ENCODE measurements around the gene BRD4. TPM values are rescaled to one million over a fixed set of nuclear protein-coding genes. Genes with fewer than 3 reads are reported as not detected.

Gene BRD4
- total and polyA plus RNA-seq, 2 donors from 2014 or later = 14.3 to 107 TPM

GRCh38 chr19:15216363-15216762 is 116.0 kb downstream of the BRD4 start:
- Histone ChIP-seq H3K9ac (ENCODE audit: low read length in 3 of 3) (no peak overlapping the region), H3K27ac (ENCODE audit: low read depth in 2 of 2, low read length in 2 of 2) (no peak overlapping the region), H3K4me1 (ENCODE audit: control insufficient read depth in 2 of 3, insufficient read depth in 2 of 3, low read depth in 1 of 3, low read length in 3 of 3) (no peaks in the 10 kb centered on the region), H3K36me3 (ENCODE audit: control insufficient read depth in 2 of 3, insufficient read depth in 3 of 3, low read length in 3 of 3) (no peaks in the 10 kb centered on the region), H3K4me3 (ENCODE audit: low read length in 3 of 3) (no peak overlapping the region), H3K9me3 (ENCODE audit: control insufficient read depth in 2 of 3, insufficient read depth in 1 of 3, low read length in 3 of 3) (no peaks in the 10 kb centered on the region), H3K27me3 (ENCODE audit: control insufficient read depth, insufficient read depth, low read length) (no peaks in the 10 kb centered on the region)
- TF ChIP-seq CTCF (IDR thresholded peaks at IDR 0.05; ENCODE audit: borderline replicate concordance, extremely low read depth, insufficient read depth) = no peak
- intact Hi-C loops (cut with DNase I) = no loop called here
- FAIRE-seq (no peak), DNase-seq (no peak)

- intact Hi-C loops (cut with DNase I) = no loop called here
- H3K9me3 ChIP-seq (ENCODE audit: control insufficient read depth in 2 of 3, insufficient read depth in 1 of 3, low read length in 3 of 3) = no peaks in the 10 kb centered on the region
- H3K4me1 ChIP-seq (ENCODE audit: control insufficient read depth in 2 of 3, insufficient read depth in 2 of 3, low read depth in 1 of 3, low read length in 3 of 3) = no peaks in the 10 kb centered on the region
- no peaks in the 10 kb centered on the region for H3K36me3 ChIP-seq (ENCODE audit: control insufficient read depth in 2 of 3, insufficient read depth in 3 of 3, low read length in 3 of 3)
- no peaks in the 10 kb centered on the region for H3K27me3 ChIP-seq (ENCODE audit: control insufficient read depth, insufficient read depth, low read length)
- DNase-seq (peak in 2 of 5 donors; percentile 64 to 90), FAIRE-seq (no peak)
- no peak overlapping the region for H3K4me3 ChIP-seq (ENCODE audit: low read length in 3 of 3)
- H3K9ac ChIP-seq (ENCODE audit: low read length in 3 of 3) = no peak overlapping the region
- no peak overlapping the region for H3K27ac ChIP-seq (ENCODE audit: low read depth in 2 of 2, low read length in 2 of 2)
- no peak for TF ChIP-seq CTCF (IDR thresholded peaks at IDR 0.05; ENCODE audit: borderline replicate concordance, extremely low read depth, insufficient read depth)
Measured at GRCh38 chr19:15213715-15214381, 118.5 kb downstream of the BRD4 start.

GRCh38 chr19:15212711-15213110 is 119.6 kb downstream of the BRD4 start:
- no peak overlapping the region for H3K4me3 ChIP-seq (ENCODE audit: low read length in 3 of 3)
- TF ChIP-seq CTCF (IDR thresholded peaks at IDR 0.05; ENCODE audit: borderline replicate concordance, extremely low read depth, insufficient read depth) = no peak
- no peak for FAIRE-seq
- no peaks in the 10 kb centered on the region for H3K36me3 ChIP-seq (ENCODE audit: control insufficient read depth in 2 of 3, insufficient read depth in 3 of 3, low read length in 3 of 3)
- no peaks in the 10 kb centered on the region for H3K27me3 ChIP-seq (ENCODE audit: control insufficient read depth, insufficient read depth, low read length)
- no peak overlapping the region for H3K27ac ChIP-seq (ENCODE audit: low read depth in 2 of 2, low read length in 2 of 2)
- no peaks in the 10 kb centered on the region for H3K4me1 ChIP-seq (ENCODE audit: control insufficient read depth in 2 of 3, insufficient read depth in 2 of 3, low read depth in 1 of 3, low read length in 3 of 3)
- no peaks in the 10 kb centered on the region for H3K9me3 ChIP-seq (ENCODE audit: control insufficient read depth in 2 of 3, insufficient read depth in 1 of 3, low read length in 3 of 3)
- intact Hi-C loops (cut with DNase I) = no loop called here
- DNase-seq = no peak
- no peak overlapping the region for H3K9ac ChIP-seq (ENCODE audit: low read length in 3 of 3)

GRCh38 chr19:15210323-15210781 is 122.0 kb downstream of the BRD4 start:
- DNase-seq (no peak), FAIRE-seq (no peak)
- Histone ChIP-seq H3K9ac (ENCODE audit: low read length in 3 of 3) (no peak overlapping the region), H3K27me3 (ENCODE audit: control insufficient read depth, insufficient read depth, low read length) (no peaks in the 10 kb centered on the region), H3K4me1 (ENCODE audit: control insufficient read depth in 2 of 3, insufficient read depth in 2 of 3, low read depth in 1 of 3, low read length in 3 of 3) (no peaks in the 10 kb centered on the region), H3K27ac (ENCODE audit: low read depth in 2 of 2, low read length in 2 of 2) (no peak overlapping the region), H3K4me3 (ENCODE audit: low read length in 3 of 3) (no peak overlapping the region), H3K9me3 (ENCODE audit: control insufficient read depth in 2 of 3, insufficient read depth in 1 of 3, low read length in 3 of 3) (no peaks in the 10 kb centered on the region), H3K36me3 (ENCODE audit: control insufficient read depth in 2 of 3, insufficient read depth in 3 of 3, low read length in 3 of 3) (no peaks in the 10 kb centered on the region)
- intact Hi-C loops (cut with DNase I) = no loop called here
- no peak for TF ChIP-seq CTCF (IDR thresholded peaks at IDR 0.05; ENCODE audit: borderline replicate concordance, extremely low read depth, insufficient read depth)

Data from kidney (tissue), 14 donors.